Activated CD4-positive, alpha-beta T cell treated with anti-CD3 and anti-CD28 coated beads, Interleukin-2, amount 50 U/mL, for 24 hours (primary cell): ENCODE measurements around the gene S100A7A.
"Not testable (repeated sequence)": the region's sequence is repeated elsewhere in the genome, so short reads cannot be mapped to it uniquely, and the experiment has no call there.

ENCODE experiments used
- DNase-seq, 2 donors: peaks; one replicate each; pipeline ENCODE4 v3.0.0-alpha.2; 2020; ENCODE audit warnings: low read depth in 1 of 2, low spot score in 1 of 2

Gene S100A7A

GRCh38 chr1:153456396-153456795 is 40.1 kb downstream of the S100A7A start:
- DNase-seq: no peak

- DNase-seq: no peak
Observed at GRCh38 chr1:153459655-153460054, 43.3 kb downstream of the S100A7A start.

GRCh38 chr1:153460551-153460950 is 44.2 kb downstream of the S100A7A start, which contains the start of gene S100A7:
Gene S100A7, minus strand, starts transcription at chr1:153460651. Its CDS starts 1,638 bp downstream, at chr1:153459013.
- DNase-seq: no peak

GRCh38 chr1:153462741-153463140 is 46.4 kb downstream of the S100A7A start:
- DNase-seq: not testable (repeated sequence)

- peak; percentile 55 to 61 for DNase-seq
Observed at GRCh38 chr1:153465811-153466636, 49.7 kb downstream of the S100A7A start.

GRCh38 chr1:153466908-153467307 is 50.6 kb downstream of the S100A7A start:
- DNase-seq: no peak

GRCh38 chr1:153470707-153471106 is 54.4 kb downstream of the S100A7A start:
- no peak for DNase-seq
